WTC11 (cell line): ENCODE measurements around the gene MICA. TPM values are rescaled to one million over a fixed set of nuclear protein-coding genes. Genes with fewer than 3 reads are reported as not detected.
"Not testable (repeated sequence)": the region's sequence is repeated elsewhere in the genome, so short reads cannot be mapped to it uniquely, and the experiment has no call there.

ENCODE experiments used
- ATAC-seq: fragments of 200-7000 bp; cut with Tn5 transposase; 2 replicates; pipeline ENCODE4 v1.10.0; 2021; ENCODE audit warnings: mild to moderate bottlenecking, moderate library complexity
- CTCF ChIA-PET: fragments of 300-600 bp; sonication (Branson Sonifier 250); formaldehyde crosslinking; loops from one replicate; lab custom pipeline; 2021; ENCODE audit warnings: antibody characterized with exemption; lab: Charles Lee
- POLR2A ChIA-PET: fragments of 350-600 bp; sonication (Branson Sonifier 250); formaldehyde crosslinking; loops from one replicate; lab custom pipeline; 2021; ENCODE audit warnings: antibody characterized with exemption; lab: Charles Lee
- DNase-seq: peaks from one replicate; pipeline ENCODE4 v3.0.0; 2021; ENCODE audit warnings: low spot score
- H3K27ac Mint-ChIP-seq: 2 replicates; pipeline ENCODE4 v1.8.0; 2021; ENCODE audit warnings: mixed read lengths
- H3K27me3 Mint-ChIP-seq: 2 replicates; pipeline ENCODE4 v1.8.0; 2021; ENCODE audit warnings: low read depth, mild to moderate bottlenecking, moderate library complexity, mixed read lengths
- H3K36me3 Mint-ChIP-seq: 2 replicates; pipeline ENCODE4 v1.8.0; 2021; ENCODE audit warnings: mixed read lengths
- H3K4me1 Mint-ChIP-seq: 2 replicates; pipeline ENCODE4 v1.8.0; 2022; ENCODE audit warnings: mixed read lengths
- H3K4me3 Mint-ChIP-seq: 2 replicates; pipeline ENCODE4 v1.8.0; 2021; ENCODE audit warnings: mild to moderate bottlenecking, moderate library complexity, mixed read lengths
- H3K9me3 Mint-ChIP-seq: 2 replicates; pipeline ENCODE4 v1.8.0; 2021; ENCODE audit warnings: mixed read lengths
- CTCF ChIP-seq: fragments of 200-600 bp; IDR thresholded peaks from 2 replicates; pipeline ENCODE4 v1.8.0; 2022; ENCODE audit warnings: antibody characterized with exemption
- ERG ChIP-seq: fragments of 250-450 bp; sonication (Bioruptor Pico); IDR thresholded peaks from 2 replicates; pipeline ENCODE4 v1.8.0; 2021; ENCODE audit warnings: mild to moderate bottlenecking
- FOXK1 ChIP-seq: sonication (generic); formaldehyde crosslinking; IDR thresholded peaks from 2 replicates; pipeline ENCODE4 v1.8.0; 2022; ENCODE audit warnings: mild to moderate bottlenecking, moderate library complexity, missing genetic modification reagents
- GABPB1 ChIP-seq: sonication (generic); formaldehyde crosslinking; IDR thresholded peaks from 2 replicates; pipeline ENCODE4 v1.8.1; 2023; ENCODE audit warnings: mild to moderate bottlenecking, missing genetic modification reagents
- NR3C1 ChIP-seq: sonication (generic); formaldehyde crosslinking; conservative IDR thresholded peaks from 2 replicates; pipeline ENCODE4 v1.8.1; 2023; ENCODE audit warnings: low read depth, mild to moderate bottlenecking, missing genetic modification reagents
- ZNF138 ChIP-seq: sonication (generic); formaldehyde crosslinking; conservative IDR thresholded peaks from 2 replicates; pipeline ENCODE4 v1.8.1; 2022; ENCODE audit warnings: mild to moderate bottlenecking, moderate library complexity, missing genetic modification reagents
- ZNF219 ChIP-seq: sonication (generic); formaldehyde crosslinking; IDR thresholded peaks from 2 replicates; pipeline ENCODE4 v1.8.0; 2023; ENCODE audit warnings: missing genetic modification reagents, mild to moderate bottlenecking, borderline replicate concordance
- ZNF232 ChIP-seq: sonication (generic); formaldehyde crosslinking; IDR thresholded peaks from 2 replicates; pipeline ENCODE4 v1.8.0; 2022; ENCODE audit warnings: mild to moderate bottlenecking, missing genetic modification reagents
- ZNF396 ChIP-seq: fragments of 250-450 bp; sonication (Bioruptor Pico); IDR thresholded peaks from 2 replicates; pipeline ENCODE4 v1.8.0; 2021; ENCODE audit warnings: mild to moderate bottlenecking, moderate library complexity, borderline replicate concordance
- ZNF423 ChIP-seq: fragments of 250-450 bp; sonication (Bioruptor Pico); IDR thresholded peaks from 2 replicates; pipeline ENCODE4 v2.1.2; 2022; ENCODE audit warnings: mild to moderate bottlenecking, moderate library complexity
- ZNF671 ChIP-seq: fragments of 250-450 bp; sonication (Bioruptor Pico); IDR thresholded peaks from 2 replicates; pipeline ENCODE4 v1.8.0; 2021; ENCODE audit warnings: mild to moderate bottlenecking
- ZSCAN18 ChIP-seq: fragments of 250-450 bp; sonication (Bioruptor Pico); IDR thresholded peaks from 2 replicates; pipeline ENCODE4 v2.1.2; 2022; ENCODE audit warnings: mild to moderate bottlenecking, moderate library complexity
- total RNA-seq: library from RNA; stranded (reverse); gene quantifications from 3 replicates; pipeline ENCODE4 v1.2.3, GENCODE V29; 2021

Gene MICA
- total RNA-seq, 1 experiment from 2014 or later = 12.9 TPM

- no peak for TF ChIP-seq ZNF671 (CRISPR knock-in tag)
- TF ChIP-seq GABPB1 (CRISPR knock-in tag) = no peak
- TF ChIP-seq ZNF396 (CRISPR knock-in tag) = no peak
- TF ChIP-seq ERG = no peak
- no peak for TF ChIP-seq ZNF219 (CRISPR knock-in tag)
- no peak for TF ChIP-seq ZNF423 (CRISPR knock-in tag)
Observed at GRCh38 chr6:31394381-31394780, 9.0 kb upstream of the MICA start (continued).

- DNase-seq (no peak), ATAC-seq (no peak)
- H3K27ac Mint-ChIP-seq = no peak overlapping the region
- ChIA-PET POLR2A (no interaction called here), CTCF (interaction anchor here (1.1 kb wide), 1 partner anchor 47 kb away, joined by 3 read pairs; no protein-coding TSS in a partner anchor)
- peaks cover 43% of the 10 kb centered on the region for H3K4me1 Mint-ChIP-seq
- TF ChIP-seq ERG = no peak
- TF ChIP-seq NR3C1 (CRISPR knock-in tag) = no peak
- no peak for TF ChIP-seq FOXK1 (CRISPR knock-in tag)
- TF ChIP-seq ZNF138 (CRISPR knock-in tag) = no peak
- peaks cover 9% of the 10 kb centered on the region for H3K27me3 Mint-ChIP-seq
- peaks cover 11% of the 10 kb centered on the region for H3K9me3 Mint-ChIP-seq
- H3K36me3 Mint-ChIP-seq = peaks cover 14% of the 10 kb centered on the region
- no peak overlapping the region for H3K4me3 Mint-ChIP-seq
Observed at GRCh38 chr6:31395832-31396231, 7.6 kb upstream of the MICA start.

- CTCF ChIA-PET = interaction anchor here (1.1 to 7.6 kb wide), 4 partner anchors 15 to 47 kb away, joined by 3 to 181 read pairs (median 6); no protein-coding TSS in a partner anchor
- POLR2A ChIA-PET = no interaction called here
- Mint-ChIP-seq H3K9me3 (peaks cover 8% of the 10 kb centered on the region), H3K36me3 (peaks cover 14% of the 10 kb centered on the region), H3K4me1 (peaks cover 45% of the 10 kb centered on the region)
- ATAC-seq (peak; percentile 40), DNase-seq (peak; percentile 89)
- TF ChIP-seq ZNF232 (CRISPR knock-in tag) (no peak), CTCF (peak; percentile 81), ZSCAN18 (CRISPR knock-in tag) (no peak)
- TF ChIP-seq, all 79 proteins: peak for 1
- H3K4me3 Mint-ChIP-seq = peak overlapping the region; percentile 24
- peaks cover 17% of the 10 kb centered on the region for H3K27me3 Mint-ChIP-seq
- 0 out of 2 replicates have a peak overlapping the region, but pooled peaks have one; percentile 24 for H3K27ac Mint-ChIP-seq
Observed at GRCh38 chr6:31396422-31397152, 6.8 kb upstream of the MICA start.

GRCh38 chr6:31397153-31397499 is 6.3 kb upstream of the MICA start:
- ATAC-seq, DNase-seq, H3K9me3 Mint-ChIP-seq, POLR2A ChIA-PET: not testable (repeated sequence)
- H3K4me1 Mint-ChIP-seq = peaks cover 50% of the 10 kb centered on the region
- 0 out of 2 replicates have a peak overlapping the region, but pooled peaks have one; percentile 24 for H3K27ac Mint-ChIP-seq
- peaks cover 22% of the 10 kb centered on the region for H3K27me3 Mint-ChIP-seq
- H3K36me3 Mint-ChIP-seq = peaks cover 14% of the 10 kb centered on the region
- CTCF ChIA-PET = interaction anchor here (1.2 to 7.6 kb wide), 5 partner anchors 16 to 101 kb away, joined by 3 to 181 read pairs (median 4); partner anchors contain the start of gene MICB
- peak overlapping the region; percentile 24 for H3K4me3 Mint-ChIP-seq
